IMR-90 (cell line): Measurements from ENCODE around the gene PIM3. TPM values are rescaled to one million over a fixed set of nuclear protein-coding genes. Genes with fewer than 3 reads are reported as not detected.

Experiments
- ATAC-seq: fragments of 200-7000 bp; cut with Tn5 transposase; 2 replicates; pipeline ENCODE4 v1.9.1; 2020; ENCODE audit warnings: low read depth, mild to moderate bottlenecking, moderate library complexity
- BruUV-seq: library from RNA; stranded (reverse); fragments of 400-500 nt; replicated peaks from 2 replicates; lab custom pipeline; 2021; lab: Mats Ljungman, UMichigan
- CTCF ChIA-PET: fragments of 300-600 bp; formaldehyde crosslinking; extraction: SDS; loops from one replicate; lab custom pipeline; 2021; ENCODE audit warnings: antibody characterized with exemption; lab: Yijun Ruan, JAX
- POLR2A ChIA-PET: fragments of 300-600 bp; sonication (Branson Sonifier 250); formaldehyde crosslinking; loops from one replicate; lab custom pipeline; 2022; ENCODE audit warnings: antibody characterized with exemption; ENCODE audit not compliant: unreplicated experiment; lab: Charles Lee
- DNase-seq: peaks from one replicate; pipeline ENCODE4 v3.0.0; 2013
- H2AFZ ChIP-seq: replicated peaks from 2 replicates; pipeline ENCODE3; 2013; ENCODE audit warnings: low read length, mild to moderate bottlenecking; ENCODE audit not compliant: poor library complexity
- H2AK5ac ChIP-seq: 2 replicates; pipeline ENCODE4 v1.6.1; 2013; ENCODE audit warnings: low read depth, low read length, inconsistent platforms
- H2AK9ac ChIP-seq: replicated peaks from 2 replicates; pipeline ENCODE3; 2013; ENCODE audit warnings: mild to moderate bottlenecking, low read depth, low read length, moderate library complexity; ENCODE audit not compliant: poor library complexity
- H2BK120ac ChIP-seq: 2 replicates; pipeline ENCODE4 v1.6.1; 2013; ENCODE audit warnings: low read depth, low read length, inconsistent platforms
- H2BK15ac ChIP-seq: 3 replicates; pipeline ENCODE4 v1.6.1; 2013; ENCODE audit warnings: low read depth, low read length, inconsistent platforms
- H2BK20ac ChIP-seq: 2 replicates; pipeline ENCODE4 v1.6.1; 2013; ENCODE audit warnings: low read depth, mild to moderate bottlenecking, inconsistent platforms, low read length, moderate library complexity
- H2BK5ac ChIP-seq: 2 replicates; pipeline ENCODE4 v1.6.1; 2013; ENCODE audit warnings: mild to moderate bottlenecking, low read depth, low read length, inconsistent platforms; ENCODE audit not compliant: poor library complexity, severe bottlenecking
- H3K14ac ChIP-seq: replicated peaks from 2 replicates; pipeline ENCODE4 v1.6.1; 2013; ENCODE audit warnings: low read depth, low read length, inconsistent platforms
- H3K18ac ChIP-seq: 2 replicates; pipeline ENCODE4 v1.6.1; 2013; ENCODE audit warnings: low read depth, low read length, control low read depth
- H3K23ac ChIP-seq: 2 replicates; pipeline ENCODE4 v1.6.1; 2013; ENCODE audit warnings: low read depth, low read length, inconsistent platforms
- H3K27ac ChIP-seq: 2 replicates; pipeline ENCODE4 v1.5.1; 2013; ENCODE audit warnings: mild to moderate bottlenecking, control low read depth, low read length; ENCODE audit not compliant: insufficient read depth
- H3K27me3 ChIP-seq: 2 replicates; pipeline ENCODE4 v1.6.1; 2013; ENCODE audit warnings: low read length; ENCODE audit not compliant: control insufficient read depth, insufficient read depth
- H3K36me3 ChIP-seq: 2 replicates; pipeline ENCODE4 v1.6.1; 2013; ENCODE audit warnings: low read length, mixed read lengths; ENCODE audit not compliant: control insufficient read depth, insufficient read depth
- H3K4ac ChIP-seq: 2 replicates; pipeline ENCODE4 v1.6.1; 2013; ENCODE audit warnings: low read depth, low read length, inconsistent platforms
- H3K4me1 ChIP-seq: 2 replicates; pipeline ENCODE4 v1.6.1; 2013; ENCODE audit warnings: low read length, mixed read lengths; ENCODE audit not compliant: control insufficient read depth, insufficient read depth
- H3K4me2 ChIP-seq: 2 replicates; pipeline ENCODE4 v1.6.1; 2013; ENCODE audit warnings: low read depth, mild to moderate bottlenecking, control low read depth, low read length, moderate library complexity
- H3K4me3 ChIP-seq: 2 replicates; pipeline ENCODE4 v1.5.1; 2013; ENCODE audit warnings: low read depth, mild to moderate bottlenecking, control low read depth, low read length, moderate library complexity; ENCODE audit not compliant: insufficient read depth
- H3K56ac ChIP-seq: 2 replicates; pipeline ENCODE4 v1.6.1; 2013; ENCODE audit warnings: low read length, inconsistent platforms; ENCODE audit not compliant: insufficient read depth; ENCODE audit errors: extremely low read depth
- H3K79me1 ChIP-seq, 2 experiments: 2 replicates each; pipeline ENCODE4 v1.6.1; 2013; ENCODE audit warnings: low read length in 2 of 2, inconsistent platforms in 1 of 2, low read depth in 1 of 2
- H3K9ac ChIP-seq: 2 replicates; pipeline ENCODE4 v1.6.1; 2013; ENCODE audit warnings: low read depth, low read length, control low read depth
- H3K9me1 ChIP-seq: 2 replicates; pipeline ENCODE4 v1.6.1; 2013; ENCODE audit warnings: low read length, inconsistent platforms; ENCODE audit not compliant: insufficient read depth
- H3K9me3 ChIP-seq: 2 replicates; pipeline ENCODE4 v1.6.1; 2013; ENCODE audit warnings: low read length; ENCODE audit not compliant: control insufficient read depth, insufficient read depth
- H4K20me1 ChIP-seq: 2 replicates; pipeline ENCODE4 v1.6.1; 2013; ENCODE audit warnings: low read length, inconsistent platforms; ENCODE audit not compliant: insufficient read depth
- H4K5ac ChIP-seq: 2 replicates; pipeline ENCODE4 v1.6.1; 2013; ENCODE audit warnings: mild to moderate bottlenecking, low read depth, low read length, control low read depth
- H4K8ac ChIP-seq, 2 experiments: 2 replicates each; pipeline ENCODE4 v1.6.1; 2013; ENCODE audit warnings: low read depth in 2 of 2, low read length in 2 of 2, control low read depth in 1 of 2, inconsistent platforms in 1 of 2
- H4K91ac ChIP-seq: 2 replicates; pipeline ENCODE4 v1.6.1; 2013; ENCODE audit warnings: low read depth, low read length, inconsistent platforms; ENCODE audit not compliant: insufficient read depth
- BHLHE40 ChIP-seq: fragments of 150-350 bp; IDR thresholded peaks from 2 replicates; pipeline ENCODE4 v1.6.1; 2016; ENCODE audit warnings: mild to moderate bottlenecking, low read depth, low read length
- CHD1 ChIP-seq: IDR thresholded peaks from 2 replicates; pipeline ENCODE4 v1.6.1; 2012; ENCODE audit warnings: low read depth, low read length, improper control_type of control experiment
- FOS ChIP-seq: fragments of 150-350 bp; IDR thresholded peaks from 2 replicates; pipeline ENCODE4 v1.6.1; 2016; ENCODE audit warnings: low read depth, low read length
- MAFK ChIP-seq: IDR thresholded peaks from 2 replicates; pipeline ENCODE4 v1.6.1; 2012; ENCODE audit warnings: low read depth, low read length, improper control_type of control experiment
- MAZ ChIP-seq: IDR thresholded peaks from 2 replicates; pipeline ENCODE4 v1.6.1; 2012; ENCODE audit warnings: low read depth, mild to moderate bottlenecking, low read length, improper control_type of control experiment, moderate library complexity, borderline replicate concordance
- MXI1 ChIP-seq: IDR thresholded peaks from 2 replicates; pipeline ENCODE4 v1.6.1; 2012; ENCODE audit warnings: low read depth, mild to moderate bottlenecking, low read length, moderate library complexity, borderline replicate concordance
- NFE2L2 ChIP-seq: fragments of 150-350 bp; IDR thresholded peaks from 2 replicates; pipeline ENCODE4 v1.6.1; 2016; ENCODE audit warnings: low read depth, mild to moderate bottlenecking, low read length
- POLR2A ChIP-seq: IDR thresholded peaks from 2 replicates; pipeline ENCODE4 v1.6.1; 2012; ENCODE audit warnings: mild to moderate bottlenecking, low read depth, low read length
- RAD21 ChIP-seq: IDR thresholded peaks from 2 replicates; pipeline ENCODE4 v1.6.1; 2012; ENCODE audit warnings: low read length, improper control_type of control experiment
- RCOR1 ChIP-seq: IDR thresholded peaks from 2 replicates; pipeline ENCODE4 v1.6.1; 2012; ENCODE audit warnings: mild to moderate bottlenecking, low read length, improper control_type of control experiment; ENCODE audit not compliant: insufficient replicate concordance
- RFX5 ChIP-seq: IDR thresholded peaks from 2 replicates; pipeline ENCODE4 v1.8.0; 2012; ENCODE audit warnings: low read depth, mild to moderate bottlenecking, low read length, moderate library complexity
- SMC3 ChIP-seq: fragments of 150-350 bp; IDR thresholded peaks from 2 replicates; pipeline ENCODE4 v1.6.1; 2016; ENCODE audit warnings: low read depth, mild to moderate bottlenecking, antibody characterized with exemption, low read length, moderate library complexity
- USF2 ChIP-seq: fragments of 150-350 bp; IDR thresholded peaks from 2 replicates; pipeline ENCODE4 v1.6.1; 2017; ENCODE audit warnings: mild to moderate bottlenecking, antibody characterized with exemption, low read length, low read depth
- WGBS, 2 experiments: methylation state at CpG; one replicate each; pipeline versions ENCODE4 v1.1.5 to v1.1.7; 2013; ENCODE audit warnings: missing lambda C conversion rate in 2 of 2; ENCODE audit not compliant: insufficient read length in 1 of 2; ENCODE audit errors: extremely low coverage in 2 of 2; 5-methylcytosine and 5-hydroxymethylcytosine counted together
- dilution Hi-C: fragments of 300-500 bp; cut with HindIII; formaldehyde crosslinking; loops from one replicate; pipeline ENCODE4 v1.14.3; 2018; ENCODE audit warnings: low sequenced_read_pairs; ENCODE audit not compliant: unreplicated experiment
- in situ Hi-C: fragments of 300-500 bp; cut with MboI; formaldehyde crosslinking; loops from 3 replicates; pipeline ENCODE4 v1.14.3; 2019; ENCODE audit warnings: low sequenced_read_pairs, inconsistent platforms, mixed read lengths
- intact Hi-C: fragments of 100-400 bp; cut with micrococcal nuclease; formaldehyde crosslinking; loops from 2 replicates; pipeline ENCODE4 v1.10.0; 2022
- polyA plus RNA-seq, 3 experiments: library from polyadenylated mRNA; depleted of rRNA; stranded (reverse); fragments of >200 nt; gene quantifications; 2 replicates each; pipeline ENCODE4 v1.2.3, GENCODE V29; 2012; ENCODE audit warnings: low replicate concordance in 1 of 3
- total RNA-seq: library from RNA; depleted of rRNA; stranded (reverse); fragments of >200 nt; gene quantifications from 2 replicates; pipeline ENCODE4 v1.2.3, GENCODE V29; 2012
- TF ChIP-seq, protein P1 (sequence below): fragments of 150-350 bp; IDR thresholded peaks from 2 replicates; pipeline ENCODE4 v1.6.1; 2016; ENCODE audit warnings: low read depth, mild to moderate bottlenecking, low read length, moderate library complexity, borderline replicate concordance
- TF ChIP-seq, protein P2 (sequence below): conservative IDR thresholded peaks from 2 replicates; pipeline ENCODE4 v1.5.1; 2012; ENCODE audit warnings: mild to moderate bottlenecking, low read depth, low read length, improper control_type of control experiment

Gene PIM3
- total and polyA plus RNA-seq, 2 of the 4 experiments (the other 2 are of a cell fraction), result 8.6 to 24.7 TPM

DNA sequence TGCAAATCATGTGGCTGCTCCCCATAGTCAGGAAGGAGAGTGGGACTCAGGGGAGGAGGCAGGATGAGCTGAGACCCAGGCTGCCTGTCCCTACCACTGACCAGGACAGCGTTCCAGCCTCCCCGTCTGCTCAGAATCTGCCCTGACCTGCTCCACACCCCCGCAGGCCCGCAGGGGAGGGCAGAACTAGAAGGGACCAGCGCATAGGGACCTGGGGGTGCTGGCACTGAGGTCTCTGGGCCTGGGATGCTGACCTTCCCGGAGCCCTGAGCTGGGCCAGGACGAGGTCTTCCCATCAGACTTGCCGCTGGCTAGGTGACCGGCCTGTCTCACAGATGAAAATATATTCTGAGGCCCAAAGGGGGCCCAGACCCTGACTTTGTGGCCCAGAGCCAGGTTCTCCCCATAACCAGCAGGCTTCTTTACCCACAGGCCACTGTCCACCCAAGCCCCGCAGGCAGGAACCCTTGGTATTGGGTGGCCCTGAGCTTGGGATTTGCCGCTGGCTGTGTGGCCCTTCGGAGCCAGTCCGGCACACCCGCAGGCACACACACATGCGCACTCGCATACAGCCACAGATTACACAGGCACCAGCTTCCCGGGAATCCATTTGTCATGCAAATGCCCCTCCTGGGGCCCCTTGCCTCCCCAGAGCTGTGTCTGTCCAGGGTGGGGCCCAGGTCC lies 13.8 kb upstream of the PIM3 start:
- Histone ChIP-seq H3K9me3 (no peaks in the 10 kb centered on the region), H2BK15ac (no peak overlapping the region), H2AK5ac (no peak overlapping the region), H2AK9ac (peak overlapping the region; percentile 16), H4K5ac (no peak overlapping the region), H3K27me3 (no peaks in the 10 kb centered on the region), H3K4ac (peak overlapping the region; percentile 43; the same call in 1 of the 2 replicates), H3K23ac (no peak overlapping the region), H3K14ac (no peak overlapping the region; the same call in 1 of the 2 replicates), H3K27ac (no peak overlapping the region), H3K4me1 (peaks cover 12% of the 10 kb centered on the region), H3K56ac (no peak overlapping the region), H2AFZ (peak overlapping the region; percentile 58), H3K18ac (no peak overlapping the region), H2BK20ac (no peak overlapping the region), H4K20me1 (no peaks in the 10 kb centered on the region), H2BK5ac (no peak overlapping the region), H3K36me3 (no peaks in the 10 kb centered on the region), H4K8ac (no peak overlapping the region), H3K4me3 (no peak overlapping the region), H2BK120ac (no peak overlapping the region), H3K79me1 (0 out of 4 replicates have a peak, but pooled peaks cover 0 to 3% of the 10 kb centered on the region in 2 experiments), H3K9me1 (peaks cover 9% of the 10 kb centered on the region), H3K9ac (no peak overlapping the region), H3K4me2 (no peak overlapping the region), H4K91ac (no peak overlapping the region; the same call in 1 of the 2 replicates)
- intact Hi-C loops, result no loop called here
- ChIA-PET CTCF (interaction anchor here (0.6 kb wide), 1 partner anchor 83 kb away, joined by 3 read pairs; no protein-coding TSS in a partner anchor), POLR2A (no interaction called here)
- DNase-seq (no peak), ATAC-seq (no peak)
- no TSS peak for BruUV-seq
- in situ Hi-C loops, result no loop called here
- dilution Hi-C loops, result no loop called here
- 100% methylated on average over 1 of the region's 17 CpGs; no CpG with 5 or more reads in 1 of the 2 experiments for WGBS, 2 experiments
- TF ChIP-seq SMC3, result no peak
- TF ChIP-seq MAFK, result no peak
- no peak for TF ChIP-seq BHLHE40
- TF ChIP-seq, protein P1, sequence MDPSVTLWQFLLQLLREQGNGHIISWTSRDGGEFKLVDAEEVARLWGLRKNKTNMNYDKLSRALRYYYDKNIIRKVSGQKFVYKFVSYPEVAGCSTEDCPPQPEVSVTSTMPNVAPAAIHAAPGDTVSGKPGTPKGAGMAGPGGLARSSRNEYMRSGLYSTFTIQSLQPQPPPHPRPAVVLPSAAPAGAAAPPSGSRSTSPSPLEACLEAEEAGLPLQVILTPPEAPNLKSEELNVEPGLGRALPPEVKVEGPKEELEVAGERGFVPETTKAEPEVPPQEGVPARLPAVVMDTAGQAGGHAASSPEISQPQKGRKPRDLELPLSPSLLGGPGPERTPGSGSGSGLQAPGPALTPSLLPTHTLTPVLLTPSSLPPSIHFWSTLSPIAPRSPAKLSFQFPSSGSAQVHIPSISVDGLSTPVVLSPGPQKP, result no peak
- no peak for TF ChIP-seq NFE2L2
- TF ChIP-seq USF2, result no peak
- TF ChIP-seq RAD21, result no peak
- no peak for TF ChIP-seq MAZ
- no peak for TF ChIP-seq CHD1
- no peak for TF ChIP-seq POLR2A
- no peak for TF ChIP-seq MXI1
- no peak for TF ChIP-seq RFX5
- TF ChIP-seq, protein P2, sequence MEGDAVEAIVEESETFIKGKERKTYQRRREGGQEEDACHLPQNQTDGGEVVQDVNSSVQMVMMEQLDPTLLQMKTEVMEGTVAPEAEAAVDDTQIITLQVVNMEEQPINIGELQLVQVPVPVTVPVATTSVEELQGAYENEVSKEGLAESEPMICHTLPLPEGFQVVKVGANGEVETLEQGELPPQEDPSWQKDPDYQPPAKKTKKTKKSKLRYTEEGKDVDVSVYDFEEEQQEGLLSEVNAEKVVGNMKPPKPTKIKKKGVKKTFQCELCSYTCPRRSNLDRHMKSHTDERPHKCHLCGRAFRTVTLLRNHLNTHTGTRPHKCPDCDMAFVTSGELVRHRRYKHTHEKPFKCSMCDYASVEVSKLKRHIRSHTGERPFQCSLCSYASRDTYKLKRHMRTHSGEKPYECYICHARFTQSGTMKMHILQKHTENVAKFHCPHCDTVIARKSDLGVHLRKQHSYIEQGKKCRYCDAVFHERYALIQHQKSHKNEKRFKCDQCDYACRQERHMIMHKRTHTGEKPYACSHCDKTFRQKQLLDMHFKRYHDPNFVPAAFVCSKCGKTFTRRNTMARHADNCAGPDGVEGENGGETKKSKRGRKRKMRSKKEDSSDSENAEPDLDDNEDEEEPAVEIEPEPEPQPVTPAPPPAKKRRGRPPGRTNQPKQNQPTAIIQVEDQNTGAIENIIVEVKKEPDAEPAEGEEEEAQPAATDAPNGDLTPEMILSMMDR, result no peak
- TF ChIP-seq FOS, result no peak
- TF ChIP-seq RCOR1, result no peak
